HG03135 (cell line): ENCODE data around the gene MXD1.

Experiments used
- ATAC-seq: cut with Tn5 transposase; IDR thresholded peaks from one replicate; pipeline ENCODE4 v1.9.1; 2021; ENCODE audit warnings: mild to moderate bottlenecking, moderate library complexity; ENCODE audit not compliant: unreplicated experiment

The MXD1 gene

GRCh38 chr2:69933254-69933828 lies 18.4 kb downstream of the MXD1 start:
- no peak for ATAC-seq

DNA sequence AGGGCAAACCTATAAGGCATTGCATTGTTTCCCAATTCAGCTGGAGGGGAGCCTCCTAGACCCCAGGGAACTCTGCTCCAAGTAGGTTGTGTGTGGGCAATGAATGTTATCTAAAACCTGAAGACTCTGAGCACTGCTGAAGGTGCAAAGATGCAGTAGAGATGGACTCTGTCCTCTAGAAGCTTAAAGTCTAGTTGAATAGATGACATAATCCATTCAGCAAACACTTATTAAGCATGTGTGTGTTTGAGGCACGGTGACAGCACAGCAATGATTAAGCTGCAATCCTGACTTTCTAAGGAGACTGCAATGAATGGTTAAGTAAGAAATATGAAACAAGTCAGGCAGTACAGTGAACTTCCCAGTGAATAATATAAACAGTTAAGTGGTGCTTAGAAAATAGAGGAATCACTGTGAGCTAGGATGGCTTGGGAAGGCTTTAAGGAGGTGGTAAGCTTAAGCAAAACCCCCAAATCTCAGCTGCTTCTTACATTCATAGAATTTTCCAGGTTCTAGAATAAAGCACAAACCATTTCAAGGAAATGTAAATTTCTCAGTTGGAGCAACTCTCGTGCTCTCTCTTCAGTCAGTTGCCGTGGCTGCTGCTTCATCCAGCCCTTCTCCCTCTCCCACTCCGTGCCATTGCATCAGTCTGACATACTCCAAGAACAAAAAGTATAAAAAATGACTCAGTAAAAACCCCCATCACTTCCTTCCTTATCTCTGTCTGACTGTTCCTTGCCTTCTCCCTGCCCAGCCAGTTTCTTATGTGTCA lies 19.1 kb downstream of the MXD1 start:
- ATAC-seq = no peak

- no peak for ATAC-seq
Measured at GRCh38 chr2:69934614-69934908, 19.7 kb downstream of the MXD1 start.

- no peak for ATAC-seq
Measured at GRCh38 chr2:69935011-69935410, 20.1 kb downstream of the MXD1 start.

DNA sequence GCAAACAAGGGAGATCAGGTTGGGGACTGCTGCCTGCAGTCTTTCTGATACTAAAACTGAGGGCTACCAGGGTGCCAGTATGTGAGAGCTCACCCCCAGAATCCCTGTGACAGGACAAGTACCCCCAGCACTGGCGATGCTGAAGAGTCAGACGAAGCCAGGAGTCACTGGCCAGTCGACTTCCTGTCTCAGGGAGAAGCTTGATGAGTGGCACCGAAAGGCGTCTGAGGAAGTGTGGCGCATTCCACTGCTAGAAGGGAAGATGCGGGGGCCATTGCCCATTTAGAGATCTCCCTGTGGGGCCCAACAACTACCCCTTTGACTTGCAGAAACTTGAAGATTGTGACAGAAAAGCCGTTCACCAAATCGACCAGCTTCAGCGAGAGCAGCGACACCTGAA lies 22.0 kb downstream of the MXD1 start:
- ATAC-seq = no peak

DNA sequence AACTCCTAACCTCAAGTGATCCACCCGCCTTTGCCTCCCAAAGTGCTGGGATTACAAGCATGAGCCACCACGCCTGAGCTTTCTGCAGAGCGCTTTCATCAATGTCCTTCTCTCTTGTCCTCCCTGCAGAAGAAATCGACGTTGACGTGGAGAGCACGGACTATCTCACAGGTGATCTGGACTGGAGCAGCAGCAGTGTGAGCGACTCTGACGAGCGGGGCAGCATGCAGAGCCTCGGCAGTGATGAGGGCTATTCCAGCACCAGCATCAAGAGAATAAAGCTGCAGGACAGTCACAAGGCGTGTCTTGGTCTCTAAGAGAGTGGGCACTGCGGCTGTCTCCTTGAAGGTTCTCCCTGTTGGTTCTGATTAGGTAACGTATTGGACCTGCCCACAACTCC lies 23.1 kb downstream of the MXD1 start:
- no peak for ATAC-seq

DNA sequence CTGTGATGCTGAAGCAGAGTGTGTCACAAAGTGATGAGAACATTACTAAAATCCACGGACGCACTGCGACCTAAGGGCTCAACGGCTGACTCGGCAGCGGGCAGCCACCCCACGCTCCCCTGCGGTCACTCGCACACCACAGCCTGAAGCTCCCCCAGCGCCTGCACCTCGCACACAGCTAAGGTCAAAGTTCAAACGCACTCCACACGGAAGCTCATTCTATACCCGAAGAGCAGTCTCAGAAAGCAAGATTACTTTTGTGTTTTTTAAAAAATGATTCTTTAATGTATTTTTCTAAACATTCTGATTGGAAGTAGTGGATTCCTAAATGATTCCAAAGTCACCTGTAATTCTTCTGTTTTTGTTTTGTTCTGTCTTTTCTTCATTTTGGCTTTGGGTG lies 24.8 kb downstream of the MXD1 start:
- no peak for ATAC-seq

DNA sequence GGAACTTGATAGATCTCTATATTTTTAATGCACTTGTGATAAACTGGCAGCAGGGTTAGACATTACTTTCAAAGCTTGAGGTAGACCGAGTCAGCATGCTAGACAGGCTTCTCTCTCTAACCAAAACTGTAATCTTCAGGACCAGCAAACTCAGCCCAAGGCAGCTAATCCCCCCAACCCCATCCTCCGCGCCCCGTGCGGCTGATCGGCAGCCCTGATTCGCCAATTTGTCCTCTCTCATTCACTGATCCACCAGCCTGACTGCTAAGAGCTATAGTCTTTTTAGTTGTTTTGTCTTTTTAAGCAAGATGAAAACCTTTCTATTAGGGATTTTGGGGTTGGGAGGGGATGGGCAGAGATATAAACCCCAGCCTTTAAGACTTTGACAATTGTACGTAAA lies 25.8 kb downstream of the MXD1 start:
- no peak for ATAC-seq

DNA sequence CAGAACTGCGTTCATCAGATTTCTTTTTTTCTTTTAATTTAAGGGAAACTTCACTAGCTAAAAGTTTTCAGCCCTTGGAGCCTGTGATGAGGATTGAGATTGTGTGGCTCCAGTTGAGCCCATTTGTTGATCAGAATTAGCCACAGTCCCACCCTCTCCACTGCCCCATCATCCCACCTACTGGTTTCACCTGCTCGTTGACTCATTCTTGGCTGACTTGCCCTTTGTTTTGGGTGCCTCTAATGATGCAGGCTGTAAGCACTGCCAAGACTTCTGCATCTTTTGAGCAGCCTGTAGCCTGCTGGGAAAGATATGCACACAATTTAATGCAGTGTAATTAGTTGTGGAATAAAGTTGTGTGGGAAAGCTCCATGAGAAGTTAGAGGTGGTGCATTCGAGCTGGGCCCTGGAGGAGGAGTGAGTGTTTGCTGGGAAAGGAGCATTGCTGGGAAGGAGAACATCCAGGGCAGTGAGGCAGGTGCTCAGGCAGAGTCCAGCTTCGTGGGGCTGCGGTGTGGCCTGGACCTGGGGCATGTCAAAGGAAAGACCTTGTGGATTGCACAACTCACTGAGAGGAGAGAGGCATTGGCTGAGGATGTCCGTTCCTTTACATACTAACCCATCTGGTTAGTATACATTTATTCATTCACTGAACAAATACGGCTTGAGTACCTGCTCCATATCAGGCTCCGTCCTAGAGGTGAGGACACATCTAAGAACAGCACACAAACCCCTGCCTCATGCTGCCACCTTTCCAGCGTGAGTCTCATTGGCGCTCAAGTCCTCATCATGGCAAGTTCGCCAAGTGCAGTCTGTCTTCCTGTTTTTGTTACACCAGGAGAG lies 28.3 kb downstream of the MXD1 start:
- no peak for ATAC-seq

- no peak for ATAC-seq
Measured at GRCh38 chr2:69943843-69944525, 29.1 kb downstream of the MXD1 start.

DNA sequence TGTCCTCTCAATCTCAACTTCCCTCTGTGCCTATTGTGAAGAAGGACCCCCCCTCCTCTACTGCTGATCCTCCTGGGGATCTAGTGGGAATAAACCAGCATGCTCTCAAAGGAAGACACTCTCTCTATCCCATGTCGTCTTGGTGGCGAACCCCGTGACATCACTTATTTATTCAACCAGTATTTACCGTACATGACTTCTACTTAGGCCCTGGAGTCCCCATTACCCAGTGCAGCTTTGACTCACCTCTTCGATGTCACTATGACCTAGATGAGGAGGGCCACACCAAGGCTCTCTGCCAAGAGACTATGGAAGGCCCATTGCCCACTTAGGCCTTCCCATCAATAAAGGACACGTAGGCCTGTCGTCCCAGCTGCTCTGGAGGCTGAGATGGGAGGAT lies 29.8 kb downstream of the MXD1 start:
- no peak for ATAC-seq

DNA sequence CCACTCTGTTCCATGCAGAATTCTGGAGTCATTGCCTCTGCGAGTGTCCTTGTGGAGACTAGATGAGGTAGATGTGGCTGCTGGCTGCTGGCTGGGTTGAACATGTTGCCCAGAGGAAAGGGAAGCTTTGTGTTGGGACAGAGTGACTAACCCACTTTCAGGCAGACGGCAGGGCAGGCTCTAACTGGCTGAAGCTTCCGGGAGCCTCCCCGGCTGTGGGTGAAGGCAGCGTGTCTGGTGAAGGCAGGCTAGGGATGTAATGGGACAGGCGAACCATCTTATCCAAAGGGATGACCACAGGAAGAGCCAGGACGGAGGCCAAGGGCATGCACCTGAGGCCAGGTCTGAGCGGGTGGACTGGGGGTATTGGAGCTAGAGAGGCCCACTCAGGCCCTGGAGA lies 30.5 kb downstream of the MXD1 start:
- no peak for ATAC-seq

GRCh38 chr2:69945941-69946340 lies 31.0 kb downstream of the MXD1 start:
- ATAC-seq = no peak

DNA sequence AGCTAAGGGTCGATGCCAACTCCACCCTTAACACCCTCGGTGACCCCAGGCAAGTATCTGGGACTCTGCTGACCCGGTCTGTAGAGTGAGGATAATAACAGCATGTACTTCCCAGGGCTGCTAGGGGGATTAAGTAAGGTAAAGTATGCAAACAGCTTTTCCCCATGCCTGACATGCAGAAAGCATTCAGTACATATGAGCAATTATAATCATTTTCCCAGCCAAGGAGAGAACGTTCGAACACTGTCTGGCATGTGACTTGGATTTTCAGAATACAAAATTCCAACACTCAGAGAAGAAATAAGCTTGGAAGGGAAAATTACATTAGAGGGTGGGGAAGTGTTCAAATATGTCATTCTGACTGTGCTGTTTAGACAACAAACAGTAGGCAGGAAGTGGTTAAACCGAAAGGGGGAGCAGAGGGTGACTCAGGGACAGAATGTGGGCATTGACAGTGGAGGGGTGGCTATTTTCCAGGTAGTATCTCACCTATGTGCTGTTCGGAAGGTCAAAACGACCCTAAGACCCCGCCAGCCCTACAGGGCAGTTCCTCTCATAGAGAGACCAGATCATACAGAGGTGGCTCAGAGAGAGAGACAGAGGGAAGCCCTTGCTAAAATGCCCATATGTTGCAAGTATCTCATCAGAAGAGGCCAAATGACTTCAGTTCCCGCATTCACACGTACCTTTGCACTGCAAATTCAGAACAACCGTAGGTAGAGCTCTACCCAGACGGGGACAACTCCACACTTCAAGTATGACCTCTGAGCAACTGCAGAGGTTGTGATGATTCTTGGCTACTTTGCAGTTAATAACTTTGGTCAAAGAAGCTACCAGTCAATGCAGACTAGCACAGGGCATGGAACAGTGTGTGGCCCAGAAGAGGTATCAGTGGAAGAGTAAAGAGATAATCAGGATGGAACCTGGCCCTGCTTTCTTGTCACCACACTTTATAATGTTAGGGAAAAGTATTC lies 31.7 kb downstream of the MXD1 start:
- ATAC-seq = peak; percentile 76

DNA sequence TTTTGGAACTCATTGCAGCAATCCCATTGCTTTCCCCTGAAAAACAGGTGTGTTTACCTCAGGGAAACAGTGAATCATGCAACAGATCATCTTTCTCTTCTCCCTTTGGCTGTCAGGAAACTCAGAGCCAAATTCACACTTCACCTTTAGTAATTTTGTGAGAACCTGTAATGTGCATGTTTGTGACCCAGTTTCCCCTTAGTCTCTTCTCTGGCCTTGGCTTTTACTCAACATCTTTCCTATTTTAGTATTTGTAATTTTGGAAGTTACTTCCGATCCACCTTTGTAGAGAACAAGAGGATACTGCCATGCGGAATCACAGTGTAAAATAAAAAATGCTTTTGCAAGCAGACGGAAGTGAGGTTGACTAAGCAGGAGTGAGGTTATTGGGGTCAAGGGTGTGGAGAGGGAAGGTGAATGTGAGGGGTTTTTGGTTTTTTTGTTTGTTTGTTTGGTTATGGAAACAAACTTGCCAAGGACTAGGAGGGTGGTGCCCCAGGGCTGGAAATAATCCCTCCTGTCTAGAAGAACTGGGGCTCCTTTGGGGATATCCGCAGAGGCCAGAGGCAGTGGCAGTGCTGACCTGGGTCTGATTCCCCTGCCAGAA lies 32.5 kb downstream of the MXD1 start:
- no peak for ATAC-seq

GRCh38 chr2:69948032-69948962 lies 33.4 kb downstream of the MXD1 start:
- no peak for ATAC-seq

- no peak for ATAC-seq
Measured at GRCh38 chr2:69948963-69949645, 34.2 kb downstream of the MXD1 start.

DNA sequence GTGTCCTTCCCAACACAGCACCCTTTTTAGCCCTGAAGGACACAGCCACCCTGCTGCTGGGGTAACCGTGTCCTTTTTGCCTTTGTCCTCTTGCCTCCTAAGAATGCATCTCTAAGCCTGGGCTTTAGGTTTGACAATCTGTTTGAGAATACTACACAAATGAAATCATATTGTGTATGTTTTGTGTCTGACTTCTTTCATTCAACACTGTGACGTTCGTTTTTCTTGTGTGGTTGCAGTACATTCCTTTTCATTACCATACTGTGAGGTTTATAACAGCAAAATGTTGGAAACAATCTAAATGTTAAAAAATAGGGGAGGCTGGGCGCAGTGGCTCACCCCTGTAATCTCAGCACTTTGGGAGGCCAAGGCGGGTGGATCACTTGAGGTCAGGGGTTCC lies 35.3 kb downstream of the MXD1 start:
- ATAC-seq = no peak
